NOMO-1 treated with DMSO at 0.1 percent for 48 hours (cell line): Measurements from ENCODE around the gene BSND.

Experiments used
- DNase-seq: peaks from one replicate; lab custom pipeline; 2025; ENCODE audit not compliant: unreplicated experiment; lab: John Stamatoyannopoulos, UW

Gene BSND

DNA sequence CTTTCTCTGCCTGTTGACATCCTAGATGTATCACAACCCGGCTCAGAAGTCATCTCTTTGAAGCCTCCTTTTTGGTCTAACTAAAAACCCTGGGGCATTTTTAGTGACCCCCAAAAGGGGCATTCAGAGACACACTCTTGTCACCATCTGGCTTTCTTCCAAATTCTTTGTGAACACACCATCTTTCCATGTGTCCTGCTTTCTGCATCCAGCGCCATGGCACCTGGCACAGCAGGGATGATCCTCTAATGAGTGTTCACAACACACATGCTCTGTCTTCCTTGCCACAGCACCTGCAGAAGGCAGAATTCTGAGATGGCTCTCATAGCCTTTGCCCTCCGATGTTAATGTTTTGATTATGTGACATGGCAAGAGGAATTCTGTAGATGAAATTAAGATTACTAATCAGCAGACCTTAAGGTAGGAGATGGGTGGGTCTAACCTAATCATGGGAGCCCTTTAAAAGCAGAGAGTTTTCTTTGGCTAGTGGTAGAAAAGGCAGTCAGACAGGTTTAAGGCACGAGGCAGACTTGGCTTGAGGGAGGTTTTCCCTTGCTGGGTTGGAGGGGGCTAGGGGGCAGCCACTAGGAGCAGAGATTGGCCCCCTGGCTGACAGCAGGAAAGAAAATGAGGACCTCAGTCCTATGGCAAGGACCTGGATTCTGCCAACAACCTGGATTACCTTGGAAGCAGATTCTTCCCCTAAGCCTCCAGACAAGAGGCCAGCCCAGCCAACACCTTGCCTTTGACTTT, 23.2 kb upstream of the BSND start:
- no peak for DNase-seq

DNA sequence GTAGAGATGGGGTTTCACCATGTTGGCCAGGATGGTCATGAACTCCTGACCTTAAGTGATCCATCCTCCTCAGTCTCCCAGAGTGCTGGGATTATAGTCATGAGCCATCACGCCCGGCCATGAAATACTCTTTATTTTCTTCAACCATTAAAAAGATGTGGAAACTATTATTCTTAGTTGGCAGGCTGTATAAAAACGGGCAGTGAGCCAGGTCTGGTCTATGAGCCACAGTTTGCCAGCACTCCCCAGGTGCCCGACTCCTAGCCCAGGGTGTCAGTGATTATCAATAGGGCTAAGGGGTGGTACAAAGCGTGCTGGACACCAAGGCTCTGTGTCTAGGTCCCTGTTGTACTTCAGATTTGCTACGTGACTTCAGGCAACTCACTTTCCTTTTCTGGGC, 22.0 kb upstream of the BSND start:
- DNase-seq = no peak

DNA sequence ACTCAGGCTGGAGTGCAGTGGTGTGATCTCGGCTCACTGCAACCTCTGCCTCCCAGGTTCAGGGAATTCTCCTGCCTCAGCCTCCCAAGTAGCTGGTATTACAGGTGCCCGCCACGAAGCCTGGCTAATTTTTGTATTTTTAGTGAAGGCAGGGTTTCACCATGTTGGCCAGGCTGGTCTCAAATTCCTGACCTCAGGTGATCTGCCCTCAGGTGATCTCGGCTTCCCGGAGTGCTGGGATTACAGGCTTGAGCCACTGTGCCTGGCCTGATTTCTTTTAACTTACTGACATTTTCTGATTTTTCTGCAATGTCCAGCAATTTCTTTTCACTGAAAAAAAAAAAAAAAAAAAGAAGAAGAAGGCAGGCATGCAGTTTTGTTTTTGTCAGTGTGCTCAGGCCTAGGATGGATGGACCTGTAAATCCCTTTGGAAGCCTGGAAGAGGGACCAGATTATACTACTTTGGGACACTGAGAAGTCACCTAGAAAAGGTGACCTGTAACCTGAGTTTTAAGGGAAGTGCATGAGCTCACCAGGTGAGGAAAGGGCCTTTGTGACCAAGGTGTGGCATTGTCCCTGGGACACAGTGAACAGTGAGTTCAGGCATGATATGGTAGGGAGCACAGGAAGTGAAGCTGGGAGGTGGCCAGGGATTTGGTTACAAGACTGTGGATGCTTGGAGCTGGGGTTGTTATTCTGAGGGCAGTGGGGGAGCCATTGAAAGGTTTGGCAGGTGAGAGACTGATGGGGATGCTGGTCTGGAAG, 21.0 kb upstream of the BSND start:
- no peak for DNase-seq

DNA sequence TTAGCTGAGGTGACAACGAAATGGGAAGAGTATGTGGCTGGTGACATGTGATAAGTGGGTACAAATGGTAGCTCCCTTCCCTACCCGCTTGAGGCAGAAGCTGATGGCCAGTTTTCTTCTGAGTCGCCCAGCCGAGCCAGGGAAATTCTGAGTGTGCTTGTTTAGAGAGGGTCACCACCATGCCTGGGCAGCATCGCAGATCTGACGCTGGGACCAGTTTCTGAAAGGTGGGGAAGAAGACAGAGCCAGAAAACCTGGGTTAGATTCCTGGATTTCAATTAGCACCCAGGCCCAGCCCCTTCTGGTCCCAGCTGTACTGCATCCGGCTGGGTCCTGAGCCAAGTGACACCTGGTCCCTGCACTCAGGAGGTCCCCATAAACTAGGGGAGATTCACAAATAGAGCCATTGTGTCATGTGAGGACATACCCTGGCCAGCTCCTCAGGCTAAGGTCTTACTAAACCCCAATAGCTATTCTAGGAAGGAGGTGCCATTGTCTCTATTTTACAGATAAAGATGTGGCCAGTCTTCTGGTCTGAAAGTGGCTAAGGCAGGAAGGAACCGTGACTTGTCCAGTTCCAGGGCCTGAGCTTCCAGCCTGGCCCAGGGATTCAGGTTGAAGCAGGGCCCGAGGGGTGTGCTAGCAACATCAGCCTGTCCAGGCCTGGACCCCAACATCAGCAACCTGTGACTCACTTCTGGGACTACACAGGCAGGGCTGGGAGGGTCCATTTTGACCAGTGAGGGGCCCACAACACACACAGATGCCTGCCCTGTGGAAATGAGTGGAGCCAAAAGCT, 20.0 kb upstream of the BSND start:
- DNase-seq = no peak

DNA sequence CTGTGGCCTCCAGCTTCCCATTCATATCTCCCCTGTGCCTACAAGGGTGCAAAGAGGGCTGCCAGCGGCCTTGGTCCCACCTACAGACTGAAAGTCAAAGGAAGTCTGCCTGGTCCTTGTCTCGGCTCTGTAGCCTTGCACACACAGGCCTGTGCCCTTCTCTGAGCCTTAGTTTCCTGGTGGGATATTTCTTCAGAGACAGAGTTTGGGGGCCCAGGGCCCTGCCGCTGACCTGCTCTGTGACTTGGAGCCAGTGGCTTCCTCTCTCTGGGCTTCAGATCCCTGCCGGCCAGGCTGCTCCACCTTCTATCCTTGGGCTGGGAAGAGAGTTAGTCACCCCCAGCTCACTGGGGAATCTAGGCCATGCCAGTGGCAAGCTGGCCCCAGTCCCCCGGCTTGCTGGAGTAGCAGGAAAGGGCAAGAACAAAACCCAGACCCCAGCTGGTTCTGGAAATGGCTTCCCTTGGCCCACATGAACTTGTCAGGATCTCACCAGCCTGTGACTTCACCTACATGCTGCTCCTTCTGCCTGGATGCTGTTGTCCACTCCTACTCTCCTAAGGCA, 19.3 kb upstream of the BSND start:
- DNase-seq = no peak

DNA sequence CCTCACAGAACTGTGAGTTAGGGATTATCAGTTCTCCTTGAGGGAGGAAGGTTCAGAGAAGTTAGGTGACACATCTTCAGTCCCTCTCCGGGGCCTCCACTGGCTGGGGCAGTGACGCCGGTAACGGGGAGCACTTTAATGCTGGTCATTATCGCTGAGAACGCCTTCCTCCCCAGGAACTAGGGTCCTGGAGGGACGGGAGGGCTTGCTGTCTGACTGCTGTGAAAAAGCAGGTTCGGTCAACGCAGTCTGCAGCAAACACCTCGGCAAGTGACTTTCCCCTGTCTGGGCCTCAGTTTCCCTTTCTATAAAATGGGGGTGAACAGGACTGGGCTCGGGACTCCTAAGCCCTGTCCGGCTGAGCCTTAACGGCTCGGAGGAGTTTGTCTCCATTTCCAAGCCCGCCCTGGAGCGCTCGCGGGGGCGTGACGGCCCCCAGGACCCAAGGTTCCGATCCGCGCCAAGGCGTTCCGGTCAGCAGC, 18.6 kb upstream of the BSND start:
- no peak for DNase-seq

DNA sequence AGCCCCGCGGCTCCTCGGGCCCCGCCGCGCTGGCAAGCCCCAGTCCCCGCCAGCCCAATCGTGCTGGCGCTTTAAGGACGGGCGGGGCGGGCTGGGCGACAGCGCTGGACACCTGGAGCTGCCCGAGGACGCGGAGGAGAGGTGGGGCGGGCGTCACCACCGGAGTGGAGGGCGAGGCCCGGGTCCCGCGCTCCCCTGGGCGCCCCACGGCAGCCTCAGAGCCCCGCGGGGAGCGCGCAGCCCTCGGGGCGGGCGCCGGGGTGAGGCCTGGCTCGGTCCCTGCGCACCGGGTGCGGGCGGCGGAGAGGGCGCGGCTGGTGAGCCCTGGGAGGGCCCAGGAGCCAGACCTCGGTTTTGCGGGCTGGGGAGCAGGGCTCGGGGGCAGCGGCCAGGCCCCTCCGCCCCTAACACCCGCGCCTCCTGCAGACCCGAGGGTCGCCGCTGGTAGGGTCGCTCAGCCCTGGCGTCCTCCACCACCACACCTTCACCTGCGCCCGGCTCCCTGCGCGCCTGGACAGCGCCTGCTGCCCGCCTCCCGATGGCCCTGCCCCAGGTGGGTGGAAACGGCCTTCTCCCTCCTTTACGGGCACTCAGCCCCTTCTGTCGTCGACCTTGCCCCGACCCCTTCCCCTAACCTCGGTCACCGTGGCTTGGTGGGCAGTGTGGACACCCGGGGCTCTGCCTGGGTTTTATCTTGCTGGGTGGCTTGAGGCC, 18.0 kb upstream of the BSND start, which contains the start of gene TMEM61:
Gene TMEM61, plus strand, starts transcription at position 101 of the 714 bp plus-strand sequence. Its CDS starts 438 bp downstream, at position 539.
- DNase-seq = no peak

DNA sequence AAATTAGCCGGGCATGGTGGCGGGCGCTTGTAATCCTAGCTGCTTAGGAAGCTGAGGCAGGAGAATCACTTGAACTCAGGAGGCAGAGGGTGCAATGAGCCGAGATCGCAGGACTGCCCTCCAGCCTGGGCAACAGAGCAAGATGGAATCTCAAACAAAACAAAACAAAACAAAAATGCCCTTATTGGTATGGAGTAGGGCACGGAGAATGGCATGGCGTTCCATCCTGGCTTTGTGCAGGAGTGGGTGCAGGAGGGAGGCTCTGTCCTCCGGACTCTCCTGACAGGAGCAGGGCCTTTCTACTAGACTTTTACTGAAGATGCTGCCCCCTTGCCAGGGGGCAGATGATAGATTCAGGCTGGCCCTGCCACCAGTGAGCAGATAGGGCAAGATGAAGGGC, 17.3 kb upstream of the BSND start:
- DNase-seq = no peak

DNA sequence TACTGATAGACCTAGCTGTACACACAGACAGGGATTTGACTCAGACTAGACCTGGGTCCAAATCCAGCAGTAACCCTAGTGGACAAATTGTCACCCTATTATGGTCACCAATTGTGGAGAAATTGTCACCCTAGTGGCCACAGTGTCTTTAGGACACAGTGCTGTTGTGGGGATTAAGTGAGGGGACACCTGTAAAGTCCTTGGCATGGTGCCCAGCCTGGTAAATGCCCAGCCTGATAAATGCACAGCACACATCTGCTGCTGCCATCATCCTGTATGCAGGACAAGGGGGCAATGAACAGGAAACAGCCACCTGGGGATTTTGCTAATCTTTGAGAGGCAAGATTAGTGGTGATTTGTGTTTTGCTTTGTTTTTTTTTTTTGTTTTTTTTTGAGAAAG, 16.0 kb upstream of the BSND start:
- DNase-seq = no peak

DNA sequence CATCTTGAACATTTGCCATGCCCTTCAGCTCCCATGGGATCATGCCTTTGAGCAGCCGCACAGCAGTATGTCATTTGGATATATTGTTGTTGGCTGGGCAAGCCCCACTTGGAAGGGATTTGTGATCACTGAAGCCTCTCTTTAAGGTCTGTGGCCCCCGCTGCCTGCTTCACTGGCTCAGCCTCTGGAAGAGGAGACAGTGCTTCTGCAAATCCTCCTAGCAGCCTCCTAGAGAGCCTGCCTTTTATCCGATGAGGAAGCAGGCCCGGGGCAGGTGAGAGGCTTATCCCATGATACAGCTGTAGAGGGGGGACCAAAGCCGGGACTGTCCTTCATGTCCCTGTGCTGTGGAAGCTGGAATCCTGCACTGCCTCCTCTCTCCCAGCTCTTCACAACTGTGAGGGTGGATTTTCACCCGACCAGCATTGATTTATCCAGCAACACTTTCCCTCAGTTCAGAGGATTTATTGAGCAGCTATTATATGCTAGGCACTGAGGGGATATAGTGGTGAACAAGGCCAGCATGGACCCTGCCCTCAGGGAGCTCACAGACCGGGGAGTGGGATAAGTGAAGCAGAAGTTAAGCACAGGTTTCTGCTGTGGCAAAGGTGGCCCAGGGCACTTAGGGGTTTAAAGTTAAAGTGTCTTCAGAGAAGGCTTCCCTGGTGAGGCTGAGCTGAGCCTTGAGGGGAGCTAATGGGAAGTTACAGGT, 14.4 kb upstream of the BSND start:
- no peak for DNase-seq

DNA sequence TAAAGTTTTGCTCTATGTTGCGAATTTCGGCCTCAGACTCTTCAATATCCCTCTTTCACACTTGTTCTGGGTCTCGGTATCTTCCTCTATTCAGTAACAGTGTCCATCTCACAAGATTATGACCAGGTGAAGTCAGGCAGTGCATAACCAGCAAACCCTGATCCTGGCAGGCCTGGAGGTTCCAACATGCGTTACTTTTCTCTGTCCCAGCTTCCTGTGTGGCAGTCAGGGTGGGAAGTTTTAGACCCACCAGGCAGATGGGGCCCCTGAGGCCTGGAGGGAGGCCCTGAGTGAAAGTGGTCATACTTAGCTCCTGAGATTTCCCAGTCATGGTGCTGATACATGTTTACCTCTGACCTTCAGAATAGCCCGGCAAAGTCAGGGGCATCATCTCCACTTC, 13.2 kb upstream of the BSND start:
- DNase-seq = no peak

DNA sequence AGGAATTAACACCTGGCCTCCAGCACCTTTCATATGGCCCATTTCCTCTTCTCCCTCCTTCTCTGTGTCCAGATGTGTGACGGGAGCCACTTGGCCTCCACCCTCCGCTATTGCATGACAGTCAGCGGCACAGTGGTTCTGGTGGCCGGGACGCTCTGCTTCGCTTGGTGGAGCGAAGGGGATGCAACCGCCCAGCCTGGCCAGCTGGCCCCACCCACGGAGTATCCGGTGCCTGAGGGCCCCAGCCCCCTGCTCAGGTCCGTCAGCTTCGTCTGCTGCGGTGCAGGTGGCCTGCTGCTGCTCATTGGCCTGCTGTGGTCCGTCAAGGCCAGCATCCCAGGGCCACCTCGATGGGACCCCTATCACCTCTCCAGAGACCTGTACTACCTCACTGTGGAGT, 12.7 kb upstream of the BSND start:
- DNase-seq = no peak

DNA sequence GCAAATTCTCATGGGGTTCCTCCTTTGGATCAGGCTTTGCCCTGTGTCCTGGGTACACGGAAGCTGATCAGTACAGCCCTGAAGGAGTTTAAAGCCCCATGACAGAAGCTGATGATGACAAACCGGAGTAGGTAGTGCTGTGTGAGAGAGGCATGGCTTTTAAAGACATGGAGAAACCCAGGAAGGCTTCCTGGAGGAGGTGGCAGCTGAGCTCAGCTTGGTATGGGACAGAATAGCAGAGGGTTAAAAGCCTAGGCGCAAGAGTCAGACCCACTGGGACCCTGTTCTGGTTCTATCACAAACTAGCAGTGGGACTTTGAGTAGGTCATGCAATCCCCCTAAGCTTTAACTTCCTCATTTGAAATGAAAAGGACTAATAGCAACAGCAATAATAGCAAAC, 12.2 kb upstream of the BSND start:
- DNase-seq = no peak

DNA sequence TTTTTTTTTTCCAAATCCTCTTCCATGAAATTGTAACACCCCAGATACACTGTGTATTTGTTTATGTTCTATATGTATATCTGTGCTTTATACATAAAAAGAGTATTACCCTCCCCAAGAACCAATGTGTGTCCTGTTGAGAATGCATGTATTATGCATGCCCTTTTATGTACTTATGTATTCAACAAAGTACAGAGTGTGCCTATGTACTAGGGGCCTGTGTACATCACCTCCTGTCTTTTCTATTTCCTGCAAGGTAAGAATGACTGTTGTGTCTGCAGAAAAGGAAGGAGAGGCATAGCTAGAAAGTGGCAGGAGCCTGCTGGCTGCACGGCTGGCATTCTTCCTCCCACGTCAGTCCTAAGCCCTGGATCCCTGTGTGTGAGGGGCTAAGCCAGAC, 11.3 kb upstream of the BSND start:
- no peak for DNase-seq

DNA sequence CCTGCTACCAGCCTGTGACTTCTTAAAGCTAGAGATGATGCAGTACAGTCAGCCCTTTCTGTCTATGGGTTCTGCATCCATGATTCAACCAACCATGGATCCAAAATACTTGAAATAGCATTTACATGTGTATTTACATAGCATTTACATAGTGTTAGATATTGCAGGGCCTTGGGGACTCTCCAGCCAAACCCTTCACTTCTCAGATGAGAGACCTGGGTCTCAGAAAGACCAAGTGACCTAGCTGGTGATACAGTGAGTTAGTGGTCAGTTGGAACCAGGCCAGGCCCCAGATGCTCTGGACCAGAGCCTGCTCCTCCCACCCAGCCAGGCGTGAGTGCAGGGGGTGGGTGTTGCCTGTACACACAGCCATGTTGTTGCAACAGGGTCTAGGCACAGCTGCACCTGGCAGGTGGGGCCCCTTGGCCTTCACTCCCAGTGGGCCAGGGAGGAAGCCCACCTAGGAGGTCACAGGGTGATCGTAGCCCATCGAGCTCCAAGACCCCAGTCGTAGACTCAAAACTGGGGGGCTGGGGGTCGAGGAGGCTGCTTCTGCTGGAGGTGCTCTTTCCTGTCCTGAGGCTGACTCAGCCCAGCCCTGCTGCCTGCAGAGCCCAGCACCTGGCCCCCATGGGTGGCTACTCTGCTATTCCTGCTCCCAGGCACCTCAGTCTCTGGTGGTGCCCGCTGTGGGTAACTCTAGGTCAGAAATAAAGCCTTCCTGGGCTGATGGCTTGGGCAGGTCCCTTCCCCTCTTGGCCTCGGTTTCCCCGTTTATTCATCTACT, 10.6 kb upstream of the BSND start:
- no peak for DNase-seq

DNA sequence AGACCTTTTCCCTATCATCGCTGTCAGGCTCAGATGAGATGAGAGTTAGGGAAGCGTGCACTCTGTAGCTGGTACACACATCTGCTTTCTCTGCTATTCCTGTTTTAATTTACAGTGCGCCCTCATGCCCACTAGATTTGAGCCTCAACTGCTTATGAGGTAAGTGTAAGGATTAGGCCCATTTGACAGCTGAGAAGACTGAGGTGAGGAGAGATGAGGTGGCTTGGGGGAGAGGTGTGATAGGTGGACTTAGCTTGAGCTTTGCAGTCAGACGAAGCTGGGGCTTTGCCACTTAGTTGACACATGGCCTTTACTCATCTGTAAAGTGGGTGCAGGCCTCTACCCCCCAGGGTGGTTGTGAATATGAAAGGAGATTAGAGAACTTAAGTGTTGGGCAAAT, 9.8 kb upstream of the BSND start:
- no peak for DNase-seq

DNA sequence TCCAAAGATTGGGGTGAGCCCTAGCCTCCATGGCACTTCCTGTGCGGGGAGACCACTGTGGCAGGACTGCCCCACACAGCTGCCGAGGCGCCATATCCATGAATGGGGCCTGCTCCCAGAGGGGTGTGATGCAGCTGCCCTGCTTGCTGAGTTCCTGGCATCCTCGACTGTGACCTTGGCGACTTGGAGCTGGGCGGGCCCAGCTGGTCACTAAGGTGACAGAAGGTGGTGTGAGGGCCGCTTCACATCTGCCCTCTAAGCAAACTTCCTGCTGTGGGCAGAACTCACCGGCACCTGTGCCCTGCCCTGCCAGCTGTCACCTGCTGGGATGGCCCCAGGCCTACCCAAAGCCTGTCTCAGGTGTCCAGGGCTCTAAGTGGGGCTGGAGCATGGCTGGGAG, 9.3 kb upstream of the BSND start:
- no peak for DNase-seq

DNA sequence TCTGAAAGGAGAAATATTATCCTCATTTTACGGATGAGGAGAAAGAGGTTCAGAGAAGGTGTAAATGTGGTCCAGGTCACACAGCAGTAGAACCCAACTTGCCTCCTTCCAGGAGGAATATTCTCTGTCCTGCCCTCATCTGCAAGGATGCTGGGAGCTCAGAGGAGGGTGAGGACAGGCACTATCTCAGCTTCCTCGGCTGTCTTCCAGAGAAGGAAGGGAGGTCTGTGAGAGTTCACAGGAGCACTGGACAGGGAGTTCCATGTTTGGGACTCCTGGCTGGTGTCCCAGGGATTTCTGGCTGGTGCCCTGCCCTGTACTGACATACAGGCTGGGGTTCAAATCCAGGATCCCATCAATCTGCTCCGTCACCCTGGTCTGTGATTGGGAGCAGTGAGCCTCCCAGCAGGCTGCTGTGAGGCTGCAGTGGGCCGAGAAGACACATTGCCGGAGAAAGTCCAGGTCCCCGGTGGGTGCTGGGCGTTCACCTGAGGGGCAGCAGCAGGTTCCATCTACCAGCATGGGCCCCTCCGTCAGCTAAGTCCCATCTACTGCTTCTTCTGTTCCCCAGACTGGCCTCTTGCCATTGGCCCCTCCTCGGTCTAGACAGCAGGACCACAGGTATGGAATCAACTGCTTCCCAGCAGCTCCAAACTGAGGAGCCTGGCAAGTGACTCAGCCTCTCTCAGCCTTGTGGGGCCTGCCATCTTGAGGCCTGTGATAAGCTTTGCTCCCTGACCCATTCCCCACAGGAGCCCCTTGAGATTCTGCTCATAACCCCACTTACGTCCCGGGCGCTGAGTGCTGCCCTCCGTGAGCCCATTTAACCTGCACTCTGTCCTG, 8.5 kb upstream of the BSND start:
- no peak for DNase-seq
